GM19043 (cell line): Measurements from ENCODE around the gene EDARADD.

Source experiments
- ATAC-seq: cut with Tn5 transposase; IDR thresholded peaks from one replicate; pipeline ENCODE4 v1.9.1; 2021; ENCODE audit warnings: low read depth; ENCODE audit not compliant: unreplicated experiment

The EDARADD gene

GRCh38 chr1:236391008-236391407 is 3.1 kb upstream of the EDARADD start:
- no peak for ATAC-seq

- ATAC-seq = no peak
Measured at GRCh38 chr1:236392182-236392581, 1.9 kb upstream of the EDARADD start.

DNA sequence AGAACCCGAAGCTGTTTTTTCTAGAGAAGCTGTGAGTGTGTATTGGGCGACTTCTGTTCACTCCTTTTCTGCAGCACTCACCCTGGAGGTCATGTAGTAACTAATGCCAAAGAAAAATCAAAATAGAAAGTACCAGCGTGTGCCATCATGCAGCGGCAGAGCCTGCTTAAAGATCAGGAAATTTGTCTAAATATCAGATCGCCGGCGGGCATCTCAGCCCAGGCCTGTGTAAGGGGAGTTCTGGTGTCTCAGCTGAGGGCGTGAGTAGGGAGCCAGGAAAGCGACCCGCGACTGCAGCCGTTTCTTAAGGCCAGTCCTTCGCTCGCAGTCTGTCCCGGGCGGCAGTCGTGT is 768 bp downstream of the EDARADD start:
- ATAC-seq = peak; percentile 26

DNA sequence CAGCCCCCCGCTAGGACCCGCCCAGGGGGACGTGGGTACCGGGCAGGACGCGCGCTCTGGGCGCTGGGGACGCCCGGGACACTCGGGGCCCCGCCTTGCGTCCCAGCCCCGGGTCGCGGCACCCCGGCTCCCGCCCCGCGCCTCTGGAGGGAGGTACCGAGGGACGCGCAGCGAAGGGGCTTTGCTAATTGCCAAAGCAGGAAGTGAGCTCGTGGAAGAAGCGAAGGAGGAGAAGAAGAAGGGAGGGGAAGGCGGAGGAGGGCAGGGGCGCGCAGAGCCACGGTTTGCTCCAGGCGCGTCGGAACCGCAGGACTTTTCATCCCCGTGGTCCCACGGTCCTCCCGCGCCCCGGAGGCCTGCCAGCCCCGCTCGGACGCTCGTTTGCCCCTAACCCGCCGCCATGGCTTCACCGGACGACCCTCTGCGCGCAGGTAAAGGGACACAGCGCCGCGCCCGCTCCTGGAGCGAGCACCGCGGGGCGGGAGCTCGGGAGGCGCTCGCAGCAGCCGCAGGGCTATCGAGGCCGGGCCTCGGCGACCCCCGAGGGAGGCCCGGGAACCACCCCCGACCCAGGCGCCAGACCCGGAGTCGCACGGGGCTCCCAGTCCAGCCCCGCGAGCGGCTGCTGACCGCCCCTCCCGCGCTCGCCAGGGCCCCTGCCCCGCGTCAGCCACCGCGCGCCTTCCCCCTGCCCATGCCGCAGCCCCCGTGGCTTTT is 1.3 kb downstream of the EDARADD start:
- peak; percentile 67 for ATAC-seq

DNA sequence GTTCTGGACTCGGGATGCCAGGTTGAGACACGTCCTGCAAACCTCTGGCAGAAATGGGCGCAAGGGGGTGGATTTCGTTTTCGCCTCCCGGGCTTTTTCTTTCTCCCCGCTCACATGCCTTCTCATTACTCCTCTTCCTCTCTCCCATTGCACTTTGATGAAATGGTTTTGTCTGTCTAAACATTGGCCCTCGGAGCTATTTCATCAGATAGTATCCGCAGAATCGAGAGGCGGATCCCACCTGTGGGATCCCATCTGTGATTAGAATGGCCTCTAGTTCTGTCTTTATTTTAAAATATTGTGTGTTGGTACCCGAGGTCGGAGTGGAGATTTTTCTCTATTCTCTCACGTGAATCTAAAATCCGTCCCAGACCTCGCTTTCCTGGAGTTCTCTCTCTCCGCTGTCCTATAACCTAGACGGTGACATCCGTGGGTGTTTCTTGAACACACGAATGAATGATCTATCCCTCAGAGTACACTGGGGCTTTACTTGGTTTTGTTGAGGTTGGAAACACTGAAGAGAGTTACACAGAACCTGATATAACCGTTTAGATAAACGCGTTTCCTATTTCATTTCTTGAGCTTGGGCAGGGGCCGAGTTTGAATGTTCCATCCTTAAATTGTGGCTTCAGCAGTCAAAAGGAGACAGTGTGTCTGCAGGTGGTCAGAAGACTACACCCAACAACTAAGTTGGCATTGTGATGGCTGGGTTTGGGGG is 2.0 kb downstream of the EDARADD start:
- ATAC-seq = no peak

- no peak for ATAC-seq
Measured at GRCh38 chr1:236396665-236397043, 2.6 kb downstream of the EDARADD start.

GRCh38 chr1:236397173-236397759 is 3.2 kb downstream of the EDARADD start:
- no peak for ATAC-seq

DNA sequence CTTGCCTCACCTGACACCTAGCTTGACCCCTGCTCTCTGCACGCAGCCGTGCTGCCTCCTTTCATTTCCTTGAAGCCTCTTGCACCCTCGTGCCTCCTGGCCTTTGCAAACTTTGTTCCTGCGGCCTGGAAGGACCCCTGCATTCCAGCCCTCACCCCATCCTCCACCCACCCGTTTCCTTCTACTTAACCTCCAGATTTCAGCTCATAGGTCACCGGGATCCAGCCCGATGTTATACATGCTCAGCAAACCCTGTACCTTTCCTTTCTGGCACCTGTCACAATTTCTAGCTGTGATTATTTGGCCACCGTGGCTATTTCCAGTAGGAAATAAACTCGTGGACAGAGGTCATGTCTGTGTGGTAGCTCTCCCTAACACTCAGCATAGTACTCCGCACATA is 4.5 kb downstream of the EDARADD start:
- no peak for ATAC-seq

- ATAC-seq = no peak
Measured at GRCh38 chr1:236400061-236400603, 6.0 kb downstream of the EDARADD start.

GRCh38 chr1:236401698-236402097 is 7.6 kb downstream of the EDARADD start:
- no peak for ATAC-seq

DNA sequence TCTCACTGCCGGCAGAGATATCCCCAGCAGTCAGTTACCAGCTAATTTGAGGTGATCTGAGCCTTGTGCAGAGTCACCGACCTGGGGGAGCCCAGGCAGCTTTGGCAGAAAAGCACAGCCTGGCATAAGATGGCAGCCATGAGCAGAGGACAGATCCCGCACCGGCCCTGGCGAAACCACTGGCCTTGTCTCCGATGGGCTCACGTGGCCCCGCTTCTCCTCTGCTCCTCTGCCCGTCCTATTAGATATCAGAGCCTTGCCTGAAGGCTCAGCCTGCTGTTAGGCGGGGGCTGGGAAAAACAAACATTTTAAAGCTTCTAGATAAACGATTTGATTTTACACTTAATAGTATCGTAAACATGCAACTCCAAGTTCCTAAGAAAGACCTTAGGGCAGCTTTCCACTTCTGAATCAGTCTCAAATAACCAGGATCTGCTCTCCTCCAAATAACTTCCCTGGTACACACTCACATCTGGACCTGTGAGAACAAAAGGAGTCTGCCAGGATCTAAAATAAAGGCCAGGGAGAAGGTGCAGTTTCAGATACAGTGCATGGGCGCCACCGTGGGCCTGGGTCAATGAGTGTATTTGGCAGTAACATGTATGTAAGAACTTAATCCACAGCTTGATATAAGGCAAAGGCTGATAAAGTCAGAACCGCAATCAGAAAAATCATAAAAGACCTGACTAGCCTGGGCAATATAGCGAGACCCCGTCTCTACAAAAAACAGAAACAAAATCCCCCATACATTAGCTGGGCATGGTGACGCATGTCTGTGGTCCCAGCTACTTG is 10.0 kb downstream of the EDARADD start:
- ATAC-seq = no peak

- no peak for ATAC-seq
Measured at GRCh38 chr1:236407059-236407458, 13.0 kb downstream of the EDARADD start.

DNA sequence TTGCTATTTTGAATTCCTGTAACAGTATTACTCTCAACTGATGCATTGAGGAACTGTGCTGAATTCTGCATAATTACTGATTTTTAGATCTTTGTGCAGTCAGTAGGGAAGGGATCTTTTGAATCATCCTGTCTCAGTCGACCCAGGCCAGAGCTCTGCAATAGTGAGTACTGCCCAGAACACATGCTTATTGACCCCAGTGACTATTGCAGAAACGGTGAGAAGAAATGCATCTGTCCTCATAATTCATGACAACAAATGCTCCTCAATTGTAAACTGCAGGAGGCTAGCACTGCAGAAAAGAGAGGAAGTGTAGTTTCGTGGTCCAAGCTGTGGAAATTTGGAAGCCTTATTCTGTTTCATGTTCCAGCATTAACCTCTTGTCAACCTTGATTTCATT is 19.6 kb downstream of the EDARADD start:
- ATAC-seq = no peak

DNA sequence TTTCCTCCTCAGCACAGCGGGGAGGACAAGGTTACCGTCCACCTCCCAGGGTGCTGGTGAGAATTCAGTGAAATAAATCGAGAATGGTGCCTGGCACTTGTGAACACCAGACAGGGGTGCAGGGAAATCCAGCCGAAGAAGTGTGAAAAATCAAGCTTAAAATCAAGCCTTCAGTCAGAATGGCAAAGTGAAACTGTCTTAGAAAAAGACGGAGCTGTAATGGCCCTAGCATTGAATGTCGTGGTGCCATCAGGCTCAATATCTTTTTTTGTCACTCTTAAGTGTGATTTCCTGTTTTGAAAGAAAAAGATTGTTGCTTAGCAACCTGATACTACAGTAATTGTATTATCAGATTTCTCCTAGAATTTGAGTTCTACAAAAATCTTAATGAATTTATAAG is 22.1 kb downstream of the EDARADD start:
- ATAC-seq = no peak

DNA sequence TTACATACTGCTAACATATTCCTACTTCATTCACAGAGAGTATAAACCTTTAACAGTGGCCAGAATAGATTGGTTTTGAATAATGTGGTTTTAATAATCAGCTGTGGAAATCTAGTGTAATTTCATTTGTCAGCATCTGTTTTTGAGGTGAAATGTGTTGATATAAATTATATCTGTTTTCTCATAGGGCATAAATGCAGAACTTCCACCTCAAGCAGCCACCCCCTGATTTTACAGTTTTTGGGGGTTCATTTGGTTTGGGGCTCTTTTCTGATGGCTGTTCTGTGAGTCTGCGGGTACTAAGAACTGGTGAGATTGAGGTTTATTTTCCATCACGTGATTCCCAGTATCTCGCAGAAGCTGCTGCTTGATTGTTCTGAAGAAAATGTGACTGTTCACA is 23.2 kb downstream of the EDARADD start:
- ATAC-seq = no peak

GRCh38 chr1:236419502-236419901 is 25.4 kb downstream of the EDARADD start:
- ATAC-seq = no peak

GRCh38 chr1:236421022-236421421 is 26.9 kb downstream of the EDARADD start:
- ATAC-seq = no peak

GRCh38 chr1:236421850-236422516 is 27.9 kb downstream of the EDARADD start:
- ATAC-seq = no peak

- ATAC-seq = no peak
Measured at GRCh38 chr1:236422517-236422876, 28.4 kb downstream of the EDARADD start.

GRCh38 chr1:236425031-236425663 is 31.1 kb downstream of the EDARADD start:
- peak; percentile 84 for ATAC-seq
